Transverse colon (tissue), 4 donors: Measurements from ENCODE around the gene SMG7. TPM values are rescaled to one million over a fixed set of nuclear protein-coding genes. Genes with fewer than 3 reads are reported as not detected.
A peak's percentile ranks its signal among the peaks of the same experiment; 100 is the strongest.

Source experiments
- DNase-seq: peaks from one replicate; pipeline ENCODE4 v3.0.0-alpha.2; 2019
- H3K27ac ChIP-seq, 4 donors: fragments of 200-600 bp; sonication (generic); 2 replicates each; pipeline ENCODE4 v1.5.1; 2016 to 2018; ENCODE audit warnings: inconsistent platforms in 4 of 4
- H3K27me3 ChIP-seq: fragments of 200-600 bp; sonication (generic); 2 replicates; pipeline ENCODE4 v1.5.1; 2017; ENCODE audit warnings: inconsistent platforms
- H3K36me3 ChIP-seq, 4 donors: fragments of 200-600 bp; sonication (generic); 2 replicates each; pipeline ENCODE4 v1.5.1; 2017 to 2019; ENCODE audit warnings: inconsistent platforms in 4 of 4
- H3K4me1 ChIP-seq, 4 donors: fragments of 200-600 bp; sonication (generic); 2 replicates each; pipeline ENCODE4 v1.5.1; 2017 to 2020; ENCODE audit warnings: inconsistent platforms in 4 of 4
- H3K4me3 ChIP-seq, 4 donors: fragments of 200-600 bp; sonication (generic); 1 replicate in 1 of 4; 2 replicates in 3 of 4; pipeline versions ENCODE4 v1.5.1 to v1.6.1; 2017 to 2019; ENCODE audit warnings: inconsistent platforms in 4 of 4
- H3K9me3 ChIP-seq, 2 donors: fragments of 200-600 bp; sonication (generic); 2 replicates each; pipeline ENCODE4 v1.5.1; 2017 to 2019; ENCODE audit warnings: inconsistent platforms in 2 of 2
- EP300 ChIP-seq: sonication (generic); formaldehyde crosslinking; IDR thresholded peaks from one replicate; pipeline ENCODE4 v1.6.1; 2017; ENCODE audit warnings: antibody characterized with exemption, low read depth
- POLR2A ChIP-seq: fragments of 450-650 bp; IDR thresholded peaks from one replicate; pipeline ENCODE4 v1.6.1; 2016; ENCODE audit warnings: antibody characterized with exemption, mild to moderate bottlenecking, moderate library complexity
- POLR2AphosphoS5 ChIP-seq, 3 donors: sonication (generic); formaldehyde crosslinking; IDR thresholded peaks; one replicate each; pipeline ENCODE4 v1.6.1; 2016; ENCODE audit warnings: antibody characterized with exemption in 3 of 3
- WGBS, 2 donors: methylation state at CpG; one replicate each; pipeline ENCODE4 v1.1.5; 2018; ENCODE audit warnings: low coverage in 1 of 2; 5-methylcytosine and 5-hydroxymethylcytosine counted together
- in situ Hi-C, 4 donors: fragments of 200-750 bp; cut with MboI; loops; one replicate each; pipeline versions ENCODE4 v1.15.0 to v1.15.1; 2017; ENCODE audit warnings: low sequenced_read_pairs in 3 of 4, low pct_ligation_motif_present in 1 of 4, low pct_unique_long_range_greater_than_20kb in 1 of 4
- intact Hi-C: fragments of 100-400 bp; cut with DNase I; formaldehyde crosslinking; loops from one replicate; pipeline ENCODE4 v1.15.1; 2023; ENCODE audit warnings: low total_unique reads
- total RNA-seq, 4 donors: library from RNA; depleted of rRNA; stranded (reverse); fragments of >200 nt; gene quantifications; one replicate each; pipeline ENCODE4 v1.1.0, GENCODE V29; 2016
- TF ChIP-seq, protein P1 (sequence below), 5 experiments: fragments of 200-600 bp in 3 of 5; fragments of 450-650 bp in 2 of 5; sonication (generic) in 3 of 5; IDR thresholded peaks; 1 replicate in 2 of 5; 2 replicates in 3 of 5; pipeline ENCODE4 v1.5.1; 2016 to 2017; ENCODE audit warnings: antibody characterized with exemption in 5 of 5, inconsistent platforms in 3 of 5, mild to moderate bottlenecking in 2 of 5, moderate library complexity in 1 of 5

Gene SMG7
- total RNA-seq, 4 donors from 2014 or later: 54.9 to 107 (median 74.1) TPM

DNA sequence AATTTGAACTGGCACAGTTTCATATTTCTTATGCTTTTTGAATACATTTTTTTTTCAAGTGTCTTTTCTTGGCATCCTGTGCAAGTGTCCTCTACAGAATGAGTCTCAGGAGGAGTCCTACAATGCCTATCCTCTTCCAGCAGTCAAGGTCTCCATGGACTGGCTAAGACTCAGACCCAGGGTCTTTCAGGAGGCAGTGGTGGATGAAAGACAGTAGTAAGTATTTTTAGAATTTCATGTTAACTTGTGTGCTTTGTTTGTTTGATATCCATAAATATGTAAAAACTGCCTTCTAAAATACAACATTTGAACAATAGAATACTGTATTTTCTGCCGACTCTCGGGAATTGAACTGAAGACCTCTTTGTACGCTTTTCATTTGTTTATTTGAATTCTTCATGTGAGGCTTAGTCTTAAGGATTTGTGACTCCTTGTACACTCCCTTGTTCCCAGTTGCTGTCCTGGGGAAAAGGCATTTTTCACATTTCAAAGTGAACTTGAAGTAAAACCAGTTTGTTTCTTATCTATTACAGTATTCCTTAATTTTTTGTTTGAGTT, 61.4 kb downstream of the SMG7 start:
- peaks cover 0 to 75% (median 28%) of the 10 kb centered on the region in 4 donors for H3K36me3 ChIP-seq
- no peaks in the 10 kb centered on the region for H3K4me1 ChIP-seq
- DNase-seq: no peak
- intact Hi-C loops: no loop called here
- no peak overlapping the region for H3K27ac ChIP-seq
- in situ Hi-C loops: loop anchor here in 1 of 4 donors (25.0 kb wide), 1 partner anchor 246 kb away; no protein-coding TSS in a partner anchor
- H3K27me3 ChIP-seq: no peaks in the 10 kb centered on the region
- 88 to 93% methylated on average over 3 of the region's 3 CpGs for WGBS, 2 donors
- no peak overlapping the region for H3K4me3 ChIP-seq
- TF ChIP-seq POLR2A (no peak), EP300 (no peak), POLR2AphosphoS5 (IDR thresholded peaks at IDR 0.05) (no peak)
- TF ChIP-seq, protein P1, sequence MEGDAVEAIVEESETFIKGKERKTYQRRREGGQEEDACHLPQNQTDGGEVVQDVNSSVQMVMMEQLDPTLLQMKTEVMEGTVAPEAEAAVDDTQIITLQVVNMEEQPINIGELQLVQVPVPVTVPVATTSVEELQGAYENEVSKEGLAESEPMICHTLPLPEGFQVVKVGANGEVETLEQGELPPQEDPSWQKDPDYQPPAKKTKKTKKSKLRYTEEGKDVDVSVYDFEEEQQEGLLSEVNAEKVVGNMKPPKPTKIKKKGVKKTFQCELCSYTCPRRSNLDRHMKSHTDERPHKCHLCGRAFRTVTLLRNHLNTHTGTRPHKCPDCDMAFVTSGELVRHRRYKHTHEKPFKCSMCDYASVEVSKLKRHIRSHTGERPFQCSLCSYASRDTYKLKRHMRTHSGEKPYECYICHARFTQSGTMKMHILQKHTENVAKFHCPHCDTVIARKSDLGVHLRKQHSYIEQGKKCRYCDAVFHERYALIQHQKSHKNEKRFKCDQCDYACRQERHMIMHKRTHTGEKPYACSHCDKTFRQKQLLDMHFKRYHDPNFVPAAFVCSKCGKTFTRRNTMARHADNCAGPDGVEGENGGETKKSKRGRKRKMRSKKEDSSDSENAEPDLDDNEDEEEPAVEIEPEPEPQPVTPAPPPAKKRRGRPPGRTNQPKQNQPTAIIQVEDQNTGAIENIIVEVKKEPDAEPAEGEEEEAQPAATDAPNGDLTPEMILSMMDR (IDR thresholded peaks at IDR 0.05): no peak
- no peaks in the 10 kb centered on the region for H3K9me3 ChIP-seq

DNA sequence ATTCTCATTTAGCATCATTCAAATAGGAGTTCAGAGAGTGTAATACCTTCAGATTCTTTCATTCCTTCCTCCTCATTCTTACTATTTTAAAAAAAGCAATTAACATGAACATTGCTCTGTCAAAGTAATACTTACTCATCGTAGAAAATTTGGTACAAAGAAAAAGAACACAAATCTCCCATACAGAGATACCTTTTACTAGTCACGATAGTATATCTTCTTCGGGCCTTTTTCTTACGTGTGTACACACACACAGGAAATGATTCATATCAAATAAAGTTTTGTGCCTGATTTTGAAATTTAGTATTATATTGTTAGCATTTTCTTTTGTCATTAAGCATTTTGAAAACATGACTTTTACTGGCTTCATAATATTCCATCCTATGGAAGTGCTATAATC, 65.1 kb downstream of the SMG7 start:
- DNase-seq: no peak
- intact Hi-C loops (no loop called here), in situ Hi-C loops (loop anchor here in 1 of 4 donors (25.0 kb wide), 1 partner anchor 250 kb away; no protein-coding TSS in a partner anchor)
- WGBS, 2 donors: 86 to 93% methylated on average over 4 of the region's 4 CpGs
- peaks cover 0 to 91% (median 40%) of the 10 kb centered on the region in 4 donors for H3K36me3 ChIP-seq
- H3K4me1 ChIP-seq: no peaks in the 10 kb centered on the region
- no peaks in the 10 kb centered on the region for H3K27me3 ChIP-seq
- no peak overlapping the region for H3K27ac ChIP-seq
- H3K4me3 ChIP-seq: no peak overlapping the region
- TF ChIP-seq EP300 (no peak), POLR2AphosphoS5 (IDR thresholded peaks at IDR 0.05) (no peak), POLR2A (no peak)
- TF ChIP-seq, protein P1 (IDR thresholded peaks at IDR 0.05): no peak
- H3K9me3 ChIP-seq: no peaks in the 10 kb centered on the region

DNA sequence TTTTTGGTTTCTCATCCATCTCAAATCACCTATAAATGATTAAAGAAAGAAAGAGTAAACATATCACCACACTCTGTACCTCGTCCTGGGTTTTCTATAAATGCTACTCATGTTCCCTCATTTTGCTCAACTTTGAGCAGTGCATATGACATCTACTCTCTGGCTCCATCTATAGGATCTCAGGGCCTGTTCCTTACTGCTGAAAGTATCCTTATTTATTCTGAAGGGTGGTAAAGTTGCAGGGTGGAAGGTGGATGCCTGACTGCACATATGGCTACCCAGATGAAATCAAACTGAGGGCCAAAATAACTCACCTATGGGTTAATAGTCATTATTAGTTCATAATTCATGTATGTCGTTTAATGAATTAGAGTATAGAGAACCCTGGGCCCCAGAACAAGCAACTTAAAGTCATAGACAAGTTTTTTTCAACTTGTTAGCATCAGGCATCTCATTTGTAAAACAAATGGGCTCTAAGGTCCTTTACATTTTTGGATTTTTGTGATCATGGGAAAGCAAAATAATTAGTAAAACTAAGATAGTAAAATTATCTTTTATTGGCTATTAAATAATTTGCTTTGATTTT, 71.4 kb downstream of the SMG7 start:
- 13 to 39% methylated on average over 1 to 2 of the region's 2 CpGs for WGBS, 2 donors
- TF ChIP-seq, protein P1 (IDR thresholded peaks at IDR 0.05): peak; percentile 58 to 72 (median 68)
- no peak for TF ChIP-seq POLR2AphosphoS5 (IDR thresholded peaks at IDR 0.05)
- TF ChIP-seq POLR2A: no peak
- TF ChIP-seq EP300: no peak
- Histone ChIP-seq H3K27ac (no peak overlapping the region), H3K4me3 (no peak overlapping the region), H3K4me1 (peaks cover 0 to 8% (median 2%) of the 10 kb centered on the region in 4 donors), H3K27me3 (no peaks in the 10 kb centered on the region), H3K9me3 (no peaks in the 10 kb centered on the region), H3K36me3 (peaks cover 0 to 83% (median 38%) of the 10 kb centered on the region in 4 donors)
- in situ Hi-C loops: loop anchor here in 3 of 4 donors (5.0 to 25.0 kb wide), 3 partner anchors 71 to 259 kb away; partner anchors contain the start of gene SMG7 (in 1 of the 3)
- no peak for DNase-seq
- intact Hi-C loops: no loop called here

DNA sequence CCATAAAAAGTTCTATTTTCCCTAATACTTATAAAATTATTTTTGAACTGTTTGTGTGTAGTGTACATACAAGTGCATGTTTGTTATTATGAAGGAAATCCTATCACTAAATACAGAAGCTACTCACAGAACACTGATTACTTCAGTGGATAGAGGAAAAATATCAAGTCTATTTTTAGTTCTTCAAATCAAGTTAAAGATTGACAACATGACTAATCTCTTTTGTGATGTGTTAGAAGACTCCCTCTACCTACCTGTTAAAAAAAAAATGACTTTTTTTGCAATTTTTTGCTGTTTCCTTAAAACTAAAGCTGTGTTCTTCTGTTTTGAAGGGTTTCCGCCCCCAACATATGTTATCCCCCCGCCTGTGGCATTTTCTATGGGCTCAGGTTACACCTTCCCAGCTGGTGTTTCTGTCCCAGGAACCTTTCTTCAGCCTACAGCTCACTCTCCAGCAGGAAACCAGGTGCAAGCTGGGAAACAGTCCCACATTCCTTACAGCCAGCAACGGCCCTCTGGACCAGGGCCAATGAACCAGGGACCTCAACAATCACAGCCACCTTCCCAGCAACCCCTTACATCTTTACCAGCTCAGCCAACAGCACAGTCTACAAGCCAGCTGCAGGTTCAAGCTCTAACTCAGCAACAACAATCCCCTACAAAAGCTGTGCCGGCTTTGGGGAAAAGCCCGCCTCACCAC, 72.4 kb downstream of the SMG7 start:
- TF ChIP-seq POLR2AphosphoS5 (IDR thresholded peaks at IDR 0.05) (no peak), EP300 (no peak), POLR2A (no peak)
- TF ChIP-seq, protein P1 (IDR thresholded peaks at IDR 0.05): no peak
- H3K36me3 ChIP-seq: peaks cover 0 to 83% (median 38%) of the 10 kb centered on the region in 4 donors
- no peak overlapping the region for H3K4me3 ChIP-seq
- H3K27me3 ChIP-seq: no peaks in the 10 kb centered on the region
- intact Hi-C loops: no loop called here
- peaks cover 0 to 8% (median 2%) of the 10 kb centered on the region in 4 donors for H3K4me1 ChIP-seq
- WGBS, 2 donors: 77 to 100% methylated on average over 2 to 5 of the region's 5 CpGs
- in situ Hi-C loops: loop anchor here in 3 of 4 donors (5.0 to 25.0 kb wide), 3 partner anchors 72 to 260 kb away; partner anchors contain the start of gene SMG7 (in 1 of the 3)
- no peaks in the 10 kb centered on the region for H3K9me3 ChIP-seq
- no peak overlapping the region for H3K27ac ChIP-seq
- DNase-seq: no peak
